Left lung (tissue), 10 donors: ENCODE results near the gene NTMT2. TPM values are rescaled to one million over a fixed set of nuclear protein-coding genes. Genes with fewer than 3 reads are reported as not detected.

Source experiments
- ATAC-seq: fragments of 200-7000 bp; cut with Tn5 transposase; one replicate; pipeline ENCODE4 v1.9.1; 2020; ENCODE audit warnings: moderate library complexity
- DNase-seq, 4 donors: peaks; one replicate each; pipeline ENCODE4 v3.0.0-alpha.2; 2013 to 2020
- H3K27ac ChIP-seq, 2 donors: fragments of 200-600 bp; sonication (generic) in 1 of 2; one replicate each; pipeline versions ENCODE4 v1.5.0 to v1.8.0; 2020 to 2021
- H3K27me3 ChIP-seq, 2 donors: fragments of 200-600 bp; sonication (generic) in 1 of 2; one replicate each; pipeline versions ENCODE4 v1.5.0 to v1.8.0; 2020 to 2021
- H3K36me3 ChIP-seq, 2 donors: fragments of 200-600 bp; sonication (generic) in 1 of 2; one replicate each; pipeline versions ENCODE4 v1.5.0 to v1.8.0; 2020 to 2021
- H3K4me1 ChIP-seq, 2 donors: fragments of 200-600 bp; one replicate each; pipeline ENCODE4 v1.8.0; 2021
- H3K4me3 ChIP-seq, 2 donors: fragments of 200-600 bp; sonication (generic) in 1 of 2; one replicate each; pipeline versions ENCODE4 v1.5.0 to v1.8.0; 2020 to 2021; ENCODE audit warnings: mild to moderate bottlenecking in 1 of 2
- H3K9me3 ChIP-seq, 2 donors: fragments of 200-600 bp; sonication (generic) in 1 of 2; one replicate each; pipeline versions ENCODE4 v1.5.0 to v1.8.0; 2020 to 2021
- CTCF ChIP-seq, 2 donors: fragments of 200-600 bp; sonication (generic) in 1 of 2; IDR thresholded peaks; one replicate each; pipeline versions ENCODE4 v1.5.0 to v1.8.0; 2021; ENCODE audit warnings: antibody characterized with exemption in 2 of 2
- intact Hi-C, 2 donors: fragments of 100-400 bp; cut with DNase I; formaldehyde crosslinking; loops; one replicate each; pipeline versions ENCODE4 v1.11.2 to v1.14.2; 2022
- polyA plus RNA-seq, 6 donors: library from polyadenylated mRNA; unstranded; fragments of 120-200 nt; gene quantifications; one replicate each; pipeline ENCODE4 v1.2.1, GENCODE V29; 2013; ENCODE audit not compliant: insufficient read length in 6 of 6
- total RNA-seq, 2 donors: library from RNA; stranded (reverse); fragmentation: NEBNext Ultra II Directional; extraction: Animal tissue kit (Norgen Biotek cat#: 25700); gene quantifications; one replicate each; pipeline ENCODE4 v1.2.1, GENCODE V29; 2021
- donor health status: DM: no; HTN: yes; CAD: no.
- donor health status: DM: no; HTN: no; CAD: no.

Gene NTMT2
- total and polyA plus RNA-seq, 8 donors = not detected

GRCh38 chr1:170198090-170198489 is 52.3 kb downstream of the NTMT2 start:
- H3K9me3 ChIP-seq = no peaks in the 10 kb centered on the region
- no peak overlapping the region for H3K27ac ChIP-seq
- H3K4me1 ChIP-seq = no peaks in the 10 kb centered on the region
- no peaks in the 10 kb centered on the region for H3K27me3 ChIP-seq
- ATAC-seq (no peak), DNase-seq (no peak)
- H3K36me3 ChIP-seq = no peaks in the 10 kb centered on the region
- intact Hi-C loops = no loop called here
- H3K4me3 ChIP-seq = no peak overlapping the region
- TF ChIP-seq CTCF (IDR thresholded peaks at IDR 0.05) = no peak

- ATAC-seq (no peak), DNase-seq (no peak)
- Histone ChIP-seq H3K4me3 (no peak overlapping the region), H3K27ac (no peak overlapping the region), H3K36me3 (no peaks in the 10 kb centered on the region), H3K27me3 (no peaks in the 10 kb centered on the region), H3K4me1 (no peaks in the 10 kb centered on the region), H3K9me3 (no peaks in the 10 kb centered on the region)
- intact Hi-C loops = no loop called here
- TF ChIP-seq CTCF (IDR thresholded peaks at IDR 0.05) = no peak
These were observed 52.8 kb downstream of the NTMT2 start for GRCh38 chr1:170198584-170198983.

GRCh38 chr1:170200161-170200560 is 54.4 kb downstream of the NTMT2 start:
- ATAC-seq (no peak), DNase-seq (no peak)
- Histone ChIP-seq H3K36me3 (no peaks in the 10 kb centered on the region), H3K27ac (peak overlapping the region in 1 of 2 donors; percentile 21), H3K9me3 (no peaks in the 10 kb centered on the region), H3K27me3 (no peaks in the 10 kb centered on the region), H3K4me3 (no peak overlapping the region), H3K4me1 (no peaks in the 10 kb centered on the region)
- TF ChIP-seq CTCF (IDR thresholded peaks at IDR 0.05) = no peak
- intact Hi-C loops = no loop called here

GRCh38 chr1:170200621-170201397 is 55.0 kb downstream of the NTMT2 start:
- Histone ChIP-seq H3K4me1 (no peaks in the 10 kb centered on the region), H3K27me3 (no peaks in the 10 kb centered on the region), H3K27ac (peak overlapping the region in 1 of 2 donors; percentile 21), H3K36me3 (no peaks in the 10 kb centered on the region), H3K9me3 (no peaks in the 10 kb centered on the region), H3K4me3 (no peak overlapping the region)
- no peak for TF ChIP-seq CTCF (IDR thresholded peaks at IDR 0.05)
- DNase-seq = no peak
- ATAC-seq = no peak
- intact Hi-C loops = no loop called here

- Histone ChIP-seq H3K36me3 (no peaks in the 10 kb centered on the region), H3K9me3 (peaks cover 0 to 4% of the 10 kb centered on the region in 2 donors), H3K4me1 (no peaks in the 10 kb centered on the region), H3K27ac (no peak overlapping the region), H3K27me3 (no peaks in the 10 kb centered on the region), H3K4me3 (no peak overlapping the region)
- ATAC-seq (no peak), DNase-seq (no peak)
- no peak for TF ChIP-seq CTCF (IDR thresholded peaks at IDR 0.05)
- intact Hi-C loops = no loop called here
These were observed 57.9 kb downstream of the NTMT2 start for GRCh38 chr1:170203693-170204092.
